Large intestine (tissue), 3 donors: ENCODE data around the gene ARMC8. TPM values are rescaled to one million over a fixed set of nuclear protein-coding genes. Genes with fewer than 3 reads are reported as not detected.

ENCODE experiments used
- DNase-seq, 2 donors: peaks; one replicate each; pipeline versions ENCODE4 v3.0.0 to v3.0.0-alpha.2; 2013
- H3K27ac ChIP-seq: one replicate; pipeline ENCODE4 v1.5.1; 2013; ENCODE audit warnings: low read length
- H3K27me3 ChIP-seq: 2 replicates; pipeline ENCODE4 v1.6.1; 2013; ENCODE audit warnings: low read length; ENCODE audit not compliant: control insufficient read depth, insufficient read depth
- H3K36me3 ChIP-seq: 2 replicates; pipeline ENCODE4 v1.6.1; 2013; ENCODE audit warnings: low read length; ENCODE audit not compliant: control insufficient read depth, insufficient read depth
- H3K4me1 ChIP-seq: one replicate; pipeline ENCODE4 v1.6.1; 2013; ENCODE audit warnings: low read length; ENCODE audit not compliant: control insufficient read depth, insufficient read depth
- H3K4me3 ChIP-seq: one replicate; pipeline ENCODE4 v1.5.1; 2013; ENCODE audit warnings: low read length
- H3K9me3 ChIP-seq: one replicate; pipeline ENCODE4 v1.6.1; 2013; ENCODE audit warnings: mild to moderate bottlenecking, low read depth, low read length, moderate library complexity; ENCODE audit not compliant: control insufficient read depth
- WGBS: methylation state at CpG from one replicate; pipeline ENCODE4 v1.1.5; 2013; ENCODE audit warnings: low lambda C conversion rate; ENCODE audit not compliant: insufficient coverage; 5-methylcytosine and 5-hydroxymethylcytosine counted together
- polyA plus RNA-seq: library from polyadenylated mRNA; unstranded; fragments of 120-200 nt; gene quantifications from one replicate; pipeline ENCODE4 v1.2.1, GENCODE V29; 2013

The ARMC8 gene
- polyA plus RNA-seq, 1 donor = 30.6 TPM

GRCh38 chr3:138326866-138327595, 139.9 kb downstream of the ARMC8 start:
- peaks cover 4% of the 10 kb centered on the region for H3K4me1 ChIP-seq
- no peak overlapping the region for H3K27ac ChIP-seq
- H3K9me3 ChIP-seq = no peaks in the 10 kb centered on the region
- H3K4me3 ChIP-seq = no peak overlapping the region
- H3K27me3 ChIP-seq = peaks cover 4% of the 10 kb centered on the region
- DNase-seq = no peak
- WGBS = no CpG with 5 or more reads among the region's 12 CpGs
- no peaks in the 10 kb centered on the region for H3K36me3 ChIP-seq

- no peak overlapping the region for H3K27ac ChIP-seq
- no peak overlapping the region for H3K4me3 ChIP-seq
- peaks cover 4% of the 10 kb centered on the region for H3K27me3 ChIP-seq
- H3K36me3 ChIP-seq = no peaks in the 10 kb centered on the region
- WGBS = no CpG with 5 or more reads among the region's 4 CpGs
- no peak for DNase-seq
- H3K9me3 ChIP-seq = no peaks in the 10 kb centered on the region
- H3K4me1 ChIP-seq = peaks cover 4% of the 10 kb centered on the region
Observed at GRCh38 chr3:138327831-138328230, 140.7 kb downstream of the ARMC8 start.

- H3K27ac ChIP-seq = no peak overlapping the region
- H3K36me3 ChIP-seq = no peaks in the 10 kb centered on the region
- no peak overlapping the region for H3K4me3 ChIP-seq
- no peaks in the 10 kb centered on the region for H3K9me3 ChIP-seq
- WGBS = no CpG with 5 or more reads among the region's 2 CpGs
- H3K27me3 ChIP-seq = peaks cover 4% of the 10 kb centered on the region
- H3K4me1 ChIP-seq = peaks cover 4% of the 10 kb centered on the region
- DNase-seq = no peak
Observed at GRCh38 chr3:138328341-138328740, 141.2 kb downstream of the ARMC8 start.

GRCh38 chr3:138329127-138329983, 142.3 kb downstream of the ARMC8 start, which contains the start of gene NME9:
TSS of gene NME9 (minus strand) at chr3:138329851. CDS start at chr3:138329335, 516 bp downstream.
- Histone ChIP-seq H3K4me3 (peak within 1 kb of the TSS; percentile 57), H3K27me3 (peaks cover 4% of the 10 kb centered on the region), H3K9me3 (no peaks in the 10 kb centered on the region), H3K36me3 (no peaks in the 10 kb centered on the region), H3K4me1 (peaks cover 4% of the 10 kb centered on the region), H3K27ac (no peak within 1 kb of the TSS)
- peak; percentile 75 to 80 for DNase-seq
- WGBS = no CpG with 5 or more reads among the region's 62 CpGs

- no peak for DNase-seq
- H3K9me3 ChIP-seq = no peaks in the 10 kb centered on the region
- H3K27me3 ChIP-seq = peaks cover 4% of the 10 kb centered on the region
- H3K4me3 ChIP-seq = peak overlapping the region; percentile 57
- no CpG with 5 or more reads among the region's 7 CpGs for WGBS
- H3K36me3 ChIP-seq = no peaks in the 10 kb centered on the region
- no peak overlapping the region for H3K27ac ChIP-seq
- H3K4me1 ChIP-seq = peaks cover 4% of the 10 kb centered on the region
Observed at GRCh38 chr3:138329984-138330293, 142.8 kb downstream of the ARMC8 start.

GRCh38 chr3:138331143-138331894, 144.2 kb downstream of the ARMC8 start:
- Histone ChIP-seq H3K4me1 (peaks cover 4% of the 10 kb centered on the region), H3K9me3 (no peaks in the 10 kb centered on the region), H3K36me3 (no peaks in the 10 kb centered on the region), H3K4me3 (no peak overlapping the region), H3K27me3 (peaks cover 4% of the 10 kb centered on the region), H3K27ac (no peak overlapping the region)
- WGBS = 83% methylated on average over 1 of the region's 6 CpGs
- no peak for DNase-seq

GRCh38 chr3:138332472-138333073, 145.5 kb downstream of the ARMC8 start:
- Histone ChIP-seq H3K4me1 (peaks cover 4% of the 10 kb centered on the region), H3K36me3 (no peaks in the 10 kb centered on the region), H3K9me3 (no peaks in the 10 kb centered on the region), H3K27me3 (peaks cover 4% of the 10 kb centered on the region), H3K4me3 (no peak overlapping the region), H3K27ac (no peak overlapping the region)
- DNase-seq = no peak
- whole genome bisulfite sequencing = no CpG with 5 or more reads among the region's 4 CpGs

GRCh38 chr3:138334608-138335007, 147.5 kb downstream of the ARMC8 start:
- no peak overlapping the region for H3K27ac ChIP-seq
- no peak overlapping the region for H3K4me3 ChIP-seq
- H3K36me3 ChIP-seq = no peaks in the 10 kb centered on the region
- H3K9me3 ChIP-seq = no peaks in the 10 kb centered on the region
- H3K4me1 ChIP-seq = peaks cover 4% of the 10 kb centered on the region
- no peak for DNase-seq
- peaks cover 4% of the 10 kb centered on the region for H3K27me3 ChIP-seq
- WGBS = no CpG with 5 or more reads among the region's 4 CpGs

- WGBS = no CpG with 5 or more reads among the region's 4 CpGs
Observed at GRCh38 chr3:138336454-138336999, 149.4 kb downstream of the ARMC8 start.

GRCh38 chr3:138338244-138338643, 151.1 kb downstream of the ARMC8 start:
- no peaks in the 10 kb centered on the region for H3K27me3 ChIP-seq
- no peaks in the 10 kb centered on the region for H3K4me1 ChIP-seq
- no peak overlapping the region for H3K4me3 ChIP-seq
- H3K9me3 ChIP-seq = no peaks in the 10 kb centered on the region
- WGBS = no CpG with 5 or more reads among the region's 5 CpGs
- H3K36me3 ChIP-seq = no peaks in the 10 kb centered on the region
- no peak overlapping the region for H3K27ac ChIP-seq
- DNase-seq = no peak

More at GRCh38 chr3:138336454-138336999, 149.4 kb downstream of the ARMC8 start:
- no peaks in the 10 kb centered on the region for H3K36me3 ChIP-seq
- no peaks in the 10 kb centered on the region for H3K4me1 ChIP-seq
- no peaks in the 10 kb centered on the region for H3K9me3 ChIP-seq
- H3K4me3 ChIP-seq = no peak overlapping the region
- no peaks in the 10 kb centered on the region for H3K27me3 ChIP-seq
- no peak for DNase-seq
- H3K27ac ChIP-seq = no peak overlapping the region
